GM18909 (cell line): Measurements from ENCODE around the gene MYB.
"Not testable (repeated sequence)": the region's sequence is repeated elsewhere in the genome, so short reads cannot be mapped to it uniquely, and the experiment has no call there.

Experiments used
- ATAC-seq: cut with Tn5 transposase; IDR thresholded peaks from one replicate; pipeline ENCODE4 v1.9.1; 2021; ENCODE audit warnings: mild to moderate bottlenecking; ENCODE audit not compliant: unreplicated experiment, poor library complexity

MYB gene

DNA sequence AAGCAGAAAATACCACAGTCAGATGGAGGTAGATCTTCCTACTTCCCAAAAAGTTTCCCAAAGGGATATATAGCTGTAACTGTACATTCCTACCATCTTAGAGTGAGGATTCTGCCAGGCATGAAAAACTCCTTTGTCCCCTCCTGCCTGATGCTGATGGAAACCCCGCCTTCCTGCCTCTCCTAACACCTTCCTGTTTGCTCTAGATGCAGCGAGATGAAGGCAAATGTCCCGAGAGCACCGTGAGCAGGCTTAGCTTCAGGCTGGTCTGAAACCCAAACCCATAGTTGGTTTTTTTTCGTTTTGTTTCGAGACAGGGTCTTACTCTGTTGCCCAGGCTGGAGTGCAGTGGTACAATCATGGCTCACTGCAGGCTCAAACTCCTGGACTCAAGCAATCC is 55.6 kb downstream of the MYB start:
- no peak for ATAC-seq

DNA sequence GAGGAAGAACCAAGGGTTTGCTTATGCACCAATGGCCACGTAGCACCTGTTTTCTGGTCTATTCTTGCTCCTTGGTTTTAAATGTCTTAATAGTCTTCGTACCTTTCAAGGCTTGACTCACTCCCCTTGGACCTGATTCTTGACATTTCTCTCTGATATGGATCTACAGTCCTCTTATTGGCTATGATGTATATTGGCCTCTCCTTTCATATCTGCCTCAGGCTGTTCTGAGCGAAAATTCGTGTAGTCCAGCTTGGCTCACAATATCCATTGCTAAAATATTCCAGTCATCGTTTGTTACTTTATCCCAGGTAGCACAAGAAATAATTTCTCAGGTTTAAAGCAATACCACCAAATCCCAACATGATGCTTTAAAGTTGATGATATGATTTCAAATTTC is 59.6 kb downstream of the MYB start:
- no peak for ATAC-seq

DNA sequence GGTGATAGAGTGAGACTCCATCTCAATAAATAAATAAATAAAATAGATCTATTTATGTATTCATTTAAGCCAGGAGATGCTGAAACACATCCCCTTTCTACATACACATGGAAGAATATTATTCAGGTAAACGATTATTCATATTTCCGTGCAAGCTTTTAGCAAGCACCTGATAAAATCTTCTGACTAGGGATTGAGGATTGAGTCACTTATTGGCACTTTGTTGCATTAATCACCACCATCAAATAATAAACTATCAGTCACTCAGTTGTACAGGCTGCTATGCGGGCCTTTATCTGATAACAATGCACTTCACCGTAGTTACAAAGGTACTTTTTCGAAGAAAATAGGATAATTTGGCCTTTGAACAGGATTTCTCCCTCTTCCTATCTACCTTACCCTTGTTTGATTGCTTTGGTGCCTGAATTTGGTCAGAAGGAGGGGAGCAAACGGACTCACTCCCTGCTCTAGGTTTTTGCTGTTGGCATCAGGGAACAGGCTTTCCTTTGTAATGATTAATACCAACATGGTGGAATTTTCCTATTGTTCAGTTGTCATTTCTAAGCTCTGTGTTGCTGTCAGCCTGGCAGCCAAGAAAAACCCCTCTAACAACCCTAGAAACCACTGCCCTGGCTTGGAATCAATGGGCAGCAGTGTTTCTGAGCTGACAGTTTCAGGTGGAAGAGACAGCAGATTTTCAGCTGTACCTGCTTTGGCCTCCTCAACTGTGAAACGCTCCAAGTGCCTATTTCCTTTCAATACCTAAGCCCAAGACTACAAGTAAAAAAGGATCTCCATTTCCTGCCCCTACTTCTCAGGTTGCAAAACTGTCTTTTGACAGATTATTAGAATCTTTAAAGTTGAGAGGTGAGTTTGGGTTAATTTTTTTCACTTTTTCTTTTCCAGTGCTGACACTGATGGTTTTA is 63.0 kb downstream of the MYB start:
- ATAC-seq, result no peak

DNA sequence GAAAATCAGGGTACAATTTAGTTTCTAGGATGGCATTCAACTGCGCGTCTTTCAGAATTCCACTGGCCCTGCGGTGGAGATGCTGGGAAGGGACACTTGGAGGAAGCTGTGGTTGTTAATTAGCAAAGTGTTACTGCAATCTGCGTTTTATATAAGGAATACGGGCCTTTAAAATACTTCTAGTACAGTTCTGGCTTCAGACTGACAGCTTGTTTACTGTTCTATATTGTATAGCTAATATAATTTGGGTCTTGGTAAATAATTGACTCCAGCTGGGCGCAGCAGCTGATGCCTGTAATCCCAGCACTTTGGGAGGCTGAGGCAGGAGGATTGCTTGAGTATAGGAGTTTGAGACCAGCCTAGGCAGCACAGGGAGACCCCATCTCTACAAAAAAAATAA is 63.7 kb downstream of the MYB start:
- no peak for ATAC-seq

DNA sequence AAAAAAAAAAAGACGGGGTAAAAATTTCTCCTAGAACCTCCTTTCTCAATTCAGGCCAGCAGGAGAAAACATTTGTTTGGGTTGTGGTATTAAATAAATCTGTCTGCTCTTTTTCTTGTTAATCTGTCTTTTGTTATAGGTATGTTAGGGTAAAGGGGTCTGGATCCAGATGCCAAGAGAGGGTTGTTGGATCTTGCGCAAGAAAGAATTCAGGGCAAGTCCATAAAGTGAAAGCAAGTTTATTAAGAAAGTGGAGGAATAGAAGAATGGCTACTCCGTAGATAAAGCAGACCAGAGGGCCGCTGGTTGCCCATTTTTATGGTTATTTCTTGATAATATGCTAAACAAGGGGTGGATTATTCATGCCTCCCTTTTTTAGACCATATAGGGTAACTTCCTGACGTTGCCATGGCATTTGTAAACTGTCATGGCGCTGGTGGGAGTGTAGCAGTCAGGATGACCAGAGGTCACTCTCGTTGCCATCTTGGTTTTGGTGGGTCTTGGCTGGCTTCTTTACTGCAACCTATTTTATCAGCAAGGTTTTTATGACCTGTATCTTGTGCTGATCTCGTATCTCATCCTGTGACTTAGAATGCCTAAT is 65.4 kb downstream of the MYB start:
- not testable (repeated sequence) for ATAC-seq

DNA sequence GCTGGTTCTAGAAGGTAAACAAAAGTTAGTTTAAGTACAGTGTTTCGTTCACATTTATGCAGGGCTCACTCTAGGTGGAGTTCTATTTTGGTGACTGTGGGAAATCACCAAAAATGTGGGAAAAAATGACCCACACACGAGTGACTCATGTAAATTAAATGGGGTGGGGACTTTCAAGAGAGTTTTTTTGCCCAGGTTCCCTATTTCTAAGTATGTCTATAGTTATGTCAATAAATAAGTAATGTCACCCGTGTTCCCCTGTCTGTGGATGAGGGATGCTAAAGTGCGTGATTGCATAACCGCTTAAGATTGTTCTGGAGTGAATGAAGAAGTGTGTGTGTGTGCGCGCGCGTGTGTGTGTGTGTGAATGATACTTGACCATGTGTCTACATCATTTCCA is 69.1 kb downstream of the MYB start:
- no peak for ATAC-seq

DNA sequence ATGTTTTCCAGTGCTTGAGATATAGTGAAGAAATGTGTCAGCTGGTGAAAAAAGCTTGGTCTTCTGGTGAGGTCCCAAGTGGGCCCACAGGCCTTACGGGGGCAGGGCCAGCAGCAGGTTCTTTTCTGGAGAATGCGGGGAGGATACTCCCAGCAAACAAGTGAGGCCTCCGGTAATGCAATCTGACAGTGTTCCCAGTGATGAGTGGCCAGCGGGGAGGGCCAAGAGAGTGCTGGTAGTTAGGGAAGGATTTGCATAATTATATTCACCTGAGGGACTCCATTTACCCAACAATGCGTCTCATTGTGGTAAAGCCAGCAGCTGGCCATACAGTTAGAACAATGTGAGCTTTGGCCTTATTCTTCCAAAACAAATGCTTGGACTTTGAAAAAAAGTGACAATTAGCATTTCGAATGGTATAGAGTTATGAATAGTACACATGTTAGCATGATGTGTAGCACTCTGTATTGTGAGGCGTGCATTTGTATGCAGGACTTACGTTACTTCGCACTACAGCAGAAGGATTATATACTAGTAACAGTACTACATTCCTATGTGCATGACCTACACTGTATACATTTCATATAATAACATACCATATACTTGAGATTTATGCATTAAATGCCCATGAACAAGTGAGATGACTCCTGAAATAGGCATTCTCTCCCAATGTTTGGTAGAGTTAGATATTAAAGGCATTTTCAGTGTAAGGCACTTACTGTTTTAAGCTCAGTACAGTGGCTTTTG is 69.8 kb downstream of the MYB start:
- ATAC-seq, result no peak

DNA sequence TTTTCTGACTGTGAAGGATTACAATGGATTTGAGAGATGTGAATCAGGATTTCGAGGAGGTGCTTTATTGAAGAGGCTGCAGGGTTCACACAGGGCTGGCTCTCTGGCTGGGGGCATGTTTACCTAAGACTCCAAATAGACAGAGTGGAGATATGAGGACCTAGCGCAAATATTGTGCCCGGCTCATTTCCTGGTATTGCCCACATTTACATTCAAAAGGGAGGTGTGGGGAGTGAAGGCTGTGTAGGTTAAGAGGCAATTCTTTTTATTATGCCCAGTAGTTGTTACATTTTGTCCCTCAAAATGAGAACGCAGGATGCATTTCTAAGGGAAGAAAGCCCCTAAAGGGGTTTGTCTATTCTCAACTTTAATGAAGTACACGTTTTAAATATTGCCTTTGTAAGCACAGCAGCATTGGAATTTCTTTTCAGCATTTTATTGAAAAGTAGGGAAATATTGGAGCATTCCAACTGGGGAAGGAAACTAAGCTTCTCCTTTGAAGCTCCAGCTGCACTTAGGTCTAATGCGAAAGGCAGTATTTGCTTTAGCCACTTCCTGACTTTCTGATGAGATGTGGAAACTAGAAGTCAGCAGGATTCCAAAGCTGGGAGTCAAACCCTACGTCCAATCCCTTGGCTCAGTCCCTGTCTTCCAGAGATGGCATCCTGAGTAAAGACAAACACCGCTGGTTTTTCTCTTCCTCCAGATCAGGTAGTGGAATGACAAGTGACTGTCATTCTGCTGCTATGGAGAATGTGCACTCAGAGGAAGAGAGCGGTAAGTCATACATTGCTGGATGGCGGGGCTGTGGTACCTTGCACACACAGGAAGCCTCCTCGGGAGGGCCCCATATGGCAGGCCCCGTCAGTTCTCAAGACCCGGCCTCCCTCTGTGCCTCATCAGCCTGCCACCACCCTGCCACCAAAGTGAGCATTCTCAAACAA is 70.7 kb downstream of the MYB start:
- no peak for ATAC-seq

DNA sequence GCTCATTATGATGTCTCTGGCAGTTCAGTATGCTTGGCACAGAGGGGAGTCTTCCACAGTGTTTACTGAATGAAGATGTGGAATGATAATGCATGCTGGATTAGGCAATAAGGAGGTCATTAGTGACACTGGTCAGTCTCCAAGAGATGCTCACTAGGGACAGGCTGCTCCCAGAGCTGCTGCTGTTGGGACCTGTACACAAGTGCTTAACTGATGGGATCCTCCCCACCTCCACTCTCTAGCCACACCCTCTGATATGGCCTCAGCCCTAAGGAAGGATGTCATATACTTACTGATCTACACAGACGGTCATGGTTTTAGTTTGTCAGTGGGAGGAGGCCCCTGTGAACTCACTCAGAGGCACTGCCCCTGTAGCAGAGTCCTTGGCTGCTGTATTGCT is 73.4 kb downstream of the MYB start:
- ATAC-seq, result no peak

DNA sequence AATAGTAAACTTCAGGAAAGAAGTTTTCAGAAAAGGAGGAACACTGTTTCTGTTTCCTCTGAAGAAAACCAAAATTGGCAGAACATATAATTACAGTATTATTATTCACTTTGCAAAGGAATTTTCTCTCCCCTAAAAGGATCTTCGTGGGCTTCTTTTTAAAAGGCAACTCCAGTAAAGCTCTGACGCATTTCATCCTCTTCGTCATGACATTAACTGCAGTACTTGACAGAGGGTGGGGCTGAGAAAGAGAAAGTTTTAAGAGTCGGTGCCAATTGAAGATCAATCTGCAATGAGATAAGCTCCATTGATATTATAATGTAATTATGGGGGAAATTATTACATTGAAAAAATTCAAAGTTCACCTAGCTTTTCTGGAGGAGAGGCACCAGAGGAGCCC is 75.8 kb downstream of the MYB start:
- no peak for ATAC-seq

DNA sequence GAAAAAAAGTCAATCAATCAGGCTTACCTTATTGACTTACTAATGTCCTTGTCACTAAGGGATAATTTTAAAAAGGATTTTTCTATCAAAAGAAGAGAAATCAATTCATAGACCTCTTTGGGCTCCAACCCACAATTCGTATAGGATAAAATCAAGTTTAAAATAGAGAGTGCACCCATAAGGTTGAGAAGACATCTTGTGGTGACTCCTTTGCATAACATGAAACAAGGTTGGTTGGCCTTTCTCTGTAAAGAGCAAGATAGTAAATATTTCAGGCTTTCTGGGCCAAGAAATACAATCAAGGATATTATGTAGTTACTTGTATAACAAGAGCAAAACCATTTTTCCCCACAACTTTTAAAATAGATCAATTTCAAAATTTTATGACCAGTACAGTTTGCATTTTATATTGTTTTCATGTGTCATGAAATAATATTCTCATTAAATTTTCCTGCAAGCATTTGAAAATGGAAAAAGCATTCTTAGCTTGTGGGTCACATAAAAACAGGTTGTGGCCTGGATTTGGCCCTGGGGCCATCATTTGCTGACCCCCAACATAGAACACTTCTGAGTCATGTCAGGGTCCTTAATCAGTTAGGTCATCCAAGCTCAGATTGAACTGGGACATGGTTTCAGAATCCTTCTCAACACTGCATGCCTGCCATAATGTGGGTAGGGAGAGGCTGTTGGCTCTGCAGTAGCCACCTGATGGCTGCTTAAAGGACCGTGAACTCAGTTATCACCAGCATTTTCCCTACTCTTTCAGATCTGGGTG is 76.7 kb downstream of the MYB start:
- ATAC-seq, result no peak

DNA sequence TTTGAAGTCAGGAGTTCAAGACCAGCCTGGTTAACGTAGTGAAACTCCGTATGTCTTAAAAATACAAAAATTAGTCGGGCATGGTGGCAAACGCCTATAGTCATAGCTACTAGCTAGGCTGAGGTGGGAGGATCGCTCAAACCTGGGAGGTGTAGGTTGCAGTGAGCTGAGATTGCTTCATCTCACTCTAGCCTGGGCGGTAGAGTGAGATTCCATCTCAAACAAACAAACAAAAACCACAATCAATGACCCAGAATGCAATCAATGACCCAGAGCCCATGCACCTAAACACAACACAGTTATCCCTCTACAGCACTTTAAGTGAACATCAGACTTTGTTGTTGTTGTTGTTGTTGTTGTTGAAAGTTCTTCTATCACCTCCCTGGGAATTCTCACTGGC is 77.9 kb downstream of the MYB start:
- ATAC-seq, result no peak

DNA sequence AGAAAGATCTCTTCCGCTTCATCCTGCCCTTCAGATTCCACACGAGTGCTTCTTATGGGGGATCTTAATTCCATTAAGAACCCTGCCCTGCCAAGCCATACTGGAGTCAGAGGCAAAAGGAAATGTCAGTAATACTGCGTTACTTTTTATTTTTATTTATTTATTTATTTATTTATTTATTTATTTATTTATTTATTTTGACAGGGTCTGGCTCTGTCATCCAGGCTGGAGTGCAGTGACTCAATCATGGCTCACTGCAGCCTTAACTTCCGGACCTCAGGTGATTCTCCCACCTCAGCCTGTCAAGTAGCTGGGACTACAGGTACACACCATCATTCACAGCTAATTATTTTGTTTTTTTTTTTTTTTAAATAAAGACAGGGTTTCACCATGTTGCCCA is 79.5 kb downstream of the MYB start:
- no peak for ATAC-seq

DNA sequence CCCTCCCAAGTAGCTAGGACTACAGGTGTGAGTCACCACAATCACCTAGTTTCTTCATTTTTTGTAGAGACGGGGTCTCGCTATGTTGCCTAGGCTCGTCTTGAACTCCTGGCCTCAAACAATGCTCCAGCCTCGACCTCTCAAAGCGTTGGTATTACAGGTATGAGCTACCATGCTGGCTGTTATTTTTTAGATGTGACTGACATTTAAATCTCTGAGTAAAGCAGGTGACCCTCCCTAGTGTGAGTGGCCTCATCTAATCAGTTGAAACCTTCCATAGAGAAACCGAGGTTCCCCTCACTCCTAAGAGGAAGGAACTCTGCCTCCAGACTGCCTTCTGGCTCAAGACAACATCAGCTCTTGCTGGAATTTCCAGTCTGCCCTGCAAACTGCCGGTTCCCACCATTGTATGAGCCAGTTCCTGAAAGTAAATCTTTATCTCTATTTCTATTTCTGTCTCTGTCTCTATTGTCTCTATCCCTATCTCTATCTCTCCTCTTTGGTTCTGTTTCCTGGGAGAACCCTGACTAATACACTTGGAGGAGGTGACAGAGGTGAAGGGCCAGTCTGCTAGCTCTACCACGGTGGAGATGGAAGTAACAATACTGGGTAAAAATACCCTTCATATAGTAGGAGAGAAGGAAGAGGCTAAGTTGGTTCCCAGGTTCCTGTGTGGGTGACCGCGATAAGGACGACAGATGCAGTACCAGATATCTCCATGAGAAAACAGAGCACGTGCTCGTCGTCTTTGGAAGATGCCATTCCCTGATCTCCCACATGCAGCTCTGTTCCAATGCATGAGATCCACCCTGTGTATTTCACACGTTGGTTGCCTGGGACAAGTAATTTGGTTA is 81.0 kb downstream of the MYB start:
- ATAC-seq, result no peak

DNA sequence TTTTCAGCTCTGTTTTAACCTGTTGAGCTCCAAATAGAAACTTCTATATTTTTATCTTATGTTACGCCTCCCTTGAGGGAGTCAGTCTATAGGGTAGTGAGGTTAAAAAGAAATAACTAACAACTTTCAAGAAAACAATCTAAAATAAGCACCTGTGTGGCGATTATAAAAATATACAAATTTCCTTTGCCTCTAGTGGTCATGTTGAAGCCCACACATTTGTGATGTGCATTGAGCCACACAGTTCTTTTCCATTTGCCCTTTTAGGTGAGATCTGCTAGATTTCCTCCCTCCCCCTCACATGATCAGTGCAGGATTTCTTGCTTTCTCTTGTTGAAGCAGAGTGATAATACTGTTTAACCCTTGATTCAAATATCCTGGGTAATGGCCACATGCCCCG is 84.2 kb downstream of the MYB start:
- no peak for ATAC-seq

DNA sequence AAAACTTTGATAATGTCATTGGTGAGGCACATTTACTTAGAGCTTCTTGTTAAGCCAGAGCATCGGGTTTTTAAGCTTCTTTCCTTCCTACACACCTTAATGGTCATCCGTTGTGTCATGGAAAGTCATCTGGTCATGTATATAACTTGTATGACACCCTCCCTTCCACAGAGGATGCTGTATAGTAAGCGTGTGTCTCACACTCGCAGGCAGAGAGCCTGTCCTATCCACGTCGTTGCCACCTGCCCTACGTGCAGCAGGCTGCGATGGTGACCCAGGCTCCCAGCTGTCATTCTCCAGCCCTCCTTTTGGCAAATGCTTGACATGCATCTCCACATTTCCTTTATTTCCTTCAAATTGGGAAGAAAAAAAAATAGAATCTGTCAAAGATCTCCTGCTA is 85.6 kb downstream of the MYB start:
- ATAC-seq, result no peak

DNA sequence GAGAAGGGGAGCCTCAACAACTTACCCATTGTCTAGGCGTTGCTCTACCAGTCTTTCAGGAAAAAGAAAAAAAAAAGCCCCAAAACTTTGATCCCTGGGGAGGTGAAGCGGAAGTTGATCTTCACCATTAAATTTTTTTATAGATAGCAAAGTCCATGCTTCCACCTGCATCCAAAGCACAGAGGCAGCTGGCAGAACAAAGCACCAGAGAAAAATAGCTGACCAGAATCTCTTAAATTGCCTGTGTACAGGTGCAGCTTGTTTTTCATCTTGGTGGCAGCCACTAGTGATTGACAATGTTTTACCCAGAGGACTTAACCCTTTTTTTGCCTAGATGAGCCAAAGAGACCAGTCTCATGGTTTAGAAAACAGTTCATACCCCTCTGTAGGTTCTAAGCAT is 86.0 kb downstream of the MYB start:
- no peak for ATAC-seq

DNA sequence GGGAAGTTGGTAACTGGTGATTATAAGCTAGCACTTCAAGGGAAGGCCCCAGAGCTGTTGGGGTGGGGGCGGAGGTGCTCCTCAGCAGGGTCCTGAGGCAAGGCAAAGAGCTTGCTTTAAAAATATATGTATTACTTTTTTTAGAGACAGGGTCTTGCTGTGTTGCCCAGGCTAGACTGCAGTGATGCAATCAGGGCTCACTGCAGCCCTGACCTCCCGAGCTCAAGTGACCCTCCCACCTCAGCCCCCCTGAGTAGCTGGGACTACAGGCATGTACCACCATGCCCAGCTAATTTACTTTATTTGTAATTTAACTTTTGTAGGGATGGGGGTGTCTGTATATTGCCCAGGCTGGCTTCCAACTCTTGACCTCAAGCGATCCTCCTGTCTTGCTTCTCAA is 87.2 kb downstream of the MYB start:
- ATAC-seq, result no peak

DNA sequence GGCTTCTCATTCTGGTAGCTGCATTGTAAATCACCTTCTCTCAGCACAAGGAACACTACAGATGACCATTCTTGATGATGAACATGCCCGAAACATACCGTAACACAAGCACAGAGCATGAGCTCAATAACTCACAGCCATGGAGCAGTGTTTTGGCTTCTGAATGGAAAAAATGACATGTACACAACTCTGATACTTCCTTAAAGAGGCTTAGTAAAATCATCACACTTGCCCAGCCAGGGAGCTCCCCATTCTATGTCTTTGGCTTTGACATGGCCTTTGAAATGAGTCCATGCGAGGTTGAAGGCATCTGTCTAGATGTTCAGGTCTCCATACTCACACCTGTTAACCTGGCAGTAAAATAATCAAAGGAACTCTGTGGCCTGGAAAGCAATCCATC is 87.6 kb downstream of the MYB start:
- no peak for ATAC-seq
